MCF 10A (cell line): ENCODE measurements around the gene OPCML. TPM values are rescaled to one million over a fixed set of nuclear protein-coding genes. Genes with fewer than 3 reads are reported as not detected.

Source experiments
- BruUV-seq: library from RNA; stranded (reverse); fragments of 400-500 nt; replicated peaks from 2 replicates; lab custom pipeline; 2021; lab: Mats Ljungman, UMichigan
- CTCF ChIA-PET: fragments of 300-600 bp; sonication (Branson Sonifier 250); formaldehyde crosslinking; extraction: SDS; loops from one replicate; lab custom pipeline; 2021; ENCODE audit warnings: antibody characterized with exemption, inconsistent platforms; lab: Yijun Ruan, JAX
- POLR2A ChIA-PET: fragments of 300-600, 350-650 bp; sonication (Branson Sonifier 250); formaldehyde crosslinking; extraction: SDS; loops from one replicate; lab custom pipeline; 2020; ENCODE audit warnings: antibody characterized with exemption, inconsistent platforms; lab: Yijun Ruan, JAX
- DNase-seq: peaks from one replicate; pipeline ENCODE4 v3.0.0-alpha.2; 2018; ENCODE audit not compliant: unreplicated experiment
- H3K27ac Mint-ChIP-seq: one replicate; pipeline ENCODE4 v1.8.0; 2022; ENCODE audit warnings: mild to moderate bottlenecking, low read depth, mixed read lengths; ENCODE audit not compliant: unreplicated experiment
- H3K27me3 Mint-ChIP-seq: one replicate; pipeline ENCODE4 v1.8.0; 2022; ENCODE audit warnings: mixed read lengths; ENCODE audit not compliant: insufficient read depth, unreplicated experiment
- H3K36me3 Mint-ChIP-seq: one replicate; pipeline ENCODE4 v1.8.0; 2022; ENCODE audit warnings: mild to moderate bottlenecking, moderate library complexity, mixed read lengths; ENCODE audit not compliant: insufficient read depth, unreplicated experiment
- H3K4me1 Mint-ChIP-seq: one replicate; pipeline ENCODE4 v1.8.0; 2022; ENCODE audit warnings: mixed read lengths; ENCODE audit not compliant: insufficient read depth, unreplicated experiment
- H3K4me3 Mint-ChIP-seq: one replicate; pipeline ENCODE4 v1.8.0; 2022; ENCODE audit warnings: mild to moderate bottlenecking, moderate library complexity, mixed read lengths; ENCODE audit not compliant: unreplicated experiment
- H3K9me3 Mint-ChIP-seq: one replicate; pipeline ENCODE4 v1.8.0; 2022; ENCODE audit warnings: mixed read lengths; ENCODE audit not compliant: unreplicated experiment
- CTCF ChIP-seq: fragments of 200-600 bp; IDR thresholded peaks from one replicate; pipeline ENCODE4 v1.8.0; 2022; ENCODE audit warnings: antibody characterized with exemption, mild to moderate bottlenecking; ENCODE audit not compliant: unreplicated experiment
- intact Hi-C: fragments of 100-400 bp; cut with micrococcal nuclease; formaldehyde crosslinking; loops from 2 replicates; pipeline ENCODE4 v1.14.1; 2022
- total RNA-seq: library from RNA; stranded (reverse); gene quantifications from 2 replicates; pipeline ENCODE4 v1.2.3, GENCODE V29; 2022

OPCML gene
- total RNA-seq, 1 experiment from 2014 or later = not detected

GRCh38 chr11:132519241-132519815 is 1013.0 kb downstream of the OPCML start:
- H3K4me3 Mint-ChIP-seq = no peak overlapping the region
- intact Hi-C loops = no loop called here
- H3K27me3 Mint-ChIP-seq = no peaks in the 10 kb centered on the region
- peaks cover 31% of the 10 kb centered on the region for H3K9me3 Mint-ChIP-seq
- H3K36me3 Mint-ChIP-seq = no peaks in the 10 kb centered on the region
- H3K4me1 Mint-ChIP-seq = no peaks in the 10 kb centered on the region
- no peak for DNase-seq
- ChIA-PET POLR2A (no interaction called here), CTCF (no interaction called here)
- H3K27ac Mint-ChIP-seq = no peak overlapping the region
- BruUV-seq = no TSS peak
- TF ChIP-seq CTCF = no peak

- H3K27ac Mint-ChIP-seq = no peak overlapping the region
- H3K36me3 Mint-ChIP-seq = no peaks in the 10 kb centered on the region
- no peaks in the 10 kb centered on the region for H3K4me1 Mint-ChIP-seq
- BruUV-seq = no TSS peak
- no peaks in the 10 kb centered on the region for H3K27me3 Mint-ChIP-seq
- TF ChIP-seq CTCF = no peak
- POLR2A ChIA-PET = no interaction called here
- CTCF ChIA-PET = no interaction called here
- no peak for DNase-seq
- H3K4me3 Mint-ChIP-seq = no peak overlapping the region
- peaks cover 33% of the 10 kb centered on the region for H3K9me3 Mint-ChIP-seq
- intact Hi-C loops = no loop called here
These were observed 1027.7 kb downstream of the OPCML start for GRCh38 chr11:132504501-132505041.

GRCh38 chr11:132501356-132501755 is 1030.9 kb downstream of the OPCML start:
- no peak overlapping the region for H3K27ac Mint-ChIP-seq
- BruUV-seq = no TSS peak
- intact Hi-C loops = no loop called here
- H3K4me1 Mint-ChIP-seq = no peaks in the 10 kb centered on the region
- H3K9me3 Mint-ChIP-seq = peaks cover 49% of the 10 kb centered on the region
- ChIA-PET CTCF (no interaction called here), POLR2A (no interaction called here)
- H3K27me3 Mint-ChIP-seq = no peaks in the 10 kb centered on the region
- H3K36me3 Mint-ChIP-seq = no peaks in the 10 kb centered on the region
- no peak for DNase-seq
- no peak for TF ChIP-seq CTCF
- no peak overlapping the region for H3K4me3 Mint-ChIP-seq

GRCh38 chr11:132499661-132500060 is 1032.6 kb downstream of the OPCML start:
- peaks cover 33% of the 10 kb centered on the region for H3K9me3 Mint-ChIP-seq
- no peaks in the 10 kb centered on the region for H3K27me3 Mint-ChIP-seq
- intact Hi-C loops = no loop called here
- no peak overlapping the region for H3K27ac Mint-ChIP-seq
- POLR2A ChIA-PET = no interaction called here
- no peak for DNase-seq
- BruUV-seq = no TSS peak
- CTCF ChIA-PET = no interaction called here
- no peaks in the 10 kb centered on the region for H3K36me3 Mint-ChIP-seq
- TF ChIP-seq CTCF = no peak
- no peaks in the 10 kb centered on the region for H3K4me1 Mint-ChIP-seq
- no peak overlapping the region for H3K4me3 Mint-ChIP-seq
